Muscle of leg (tissue), 11 donors: Measurements from ENCODE around the gene AP1S1. TPM values are rescaled to one million over a fixed set of nuclear protein-coding genes. Genes with fewer than 3 reads are reported as not detected.

ENCODE experiments used
- DNase-seq: peaks from one replicate; pipeline ENCODE4 v3.0.0; 2013
- H3K27ac ChIP-seq: one replicate; pipeline ENCODE4 v1.5.1; 2013; ENCODE audit warnings: mild to moderate bottlenecking, low read length, control low read depth
- H3K27me3 ChIP-seq: one replicate; pipeline ENCODE4 v1.6.1; 2013; ENCODE audit warnings: low read length; ENCODE audit not compliant: control insufficient read depth, insufficient read depth
- H3K36me3 ChIP-seq: one replicate; pipeline ENCODE4 v1.6.1; 2013; ENCODE audit warnings: low read length; ENCODE audit not compliant: control insufficient read depth, insufficient read depth
- H3K4me1 ChIP-seq: one replicate; pipeline ENCODE4 v1.6.1; 2013; ENCODE audit warnings: low read length; ENCODE audit not compliant: control insufficient read depth, insufficient read depth
- H3K4me3 ChIP-seq: one replicate; pipeline ENCODE4 v1.5.1; 2013; ENCODE audit warnings: low read length, control low read depth
- H3K9me3 ChIP-seq: replicated peaks from 2 replicates; pipeline ENCODE4 v1.6.1; 2013; ENCODE audit warnings: low read depth, low read length; ENCODE audit not compliant: control insufficient read depth
- WGBS: methylation state at CpG from one replicate; pipeline ENCODE4 v1.1.5; 2013; ENCODE audit warnings: missing lambda C conversion rate; ENCODE audit not compliant: insufficient coverage; 5-methylcytosine and 5-hydroxymethylcytosine counted together
- polyA plus RNA-seq, 8 donors: library from polyadenylated mRNA; unstranded; fragments of 120-200 nt; gene quantifications; one replicate each; pipeline versions ENCODE4 v1.2.1 to v1.2.3, GENCODE V29; 2013; ENCODE audit warnings: inconsistent platforms in 1 of 8, low replicate concordance in 1 of 8; ENCODE audit not compliant: insufficient read length in 8 of 8, insufficient read depth in 1 of 8
- total RNA-seq: library from RNA; stranded (reverse); fragments of 120-200 nt; gene quantifications from one replicate; pipeline ENCODE4 v1.2.4, GENCODE V29; 2013

AP1S1 gene
- total and polyA plus RNA-seq, 9 donors = 20.2 to 36.8 (median 23.0) TPM

- peaks cover 57% of the 10 kb centered on the region for H3K36me3 ChIP-seq
- H3K4me1 ChIP-seq = no peaks in the 10 kb centered on the region
- no peak overlapping the region for H3K27ac ChIP-seq
- no peaks in the 10 kb centered on the region for H3K9me3 ChIP-seq
- H3K4me3 ChIP-seq = no peak overlapping the region
- DNase-seq = no peak
- peaks cover 4% of the 10 kb centered on the region for H3K27me3 ChIP-seq
- WGBS = 89% methylated on average over 14 of the region's 14 CpGs
Measured at GRCh38 chr7:101208794-101209193, 54.5 kb downstream of the AP1S1 start.

- H3K36me3 ChIP-seq = peaks cover 63% of the 10 kb centered on the region
- WGBS = 93% methylated on average over 18 of the region's 19 CpGs
Measured at GRCh38 chr7:101210143-101210542, 55.9 kb downstream of the AP1S1 start.

More at GRCh38 chr7:101210143-101210542, 55.9 kb downstream of the AP1S1 start:
- DNase-seq = no peak
- Histone ChIP-seq H3K4me1 (peaks cover 4% of the 10 kb centered on the region), H3K9me3 (no peaks in the 10 kb centered on the region), H3K27ac (no peak overlapping the region), H3K27me3 (no peaks in the 10 kb centered on the region), H3K4me3 (no peak overlapping the region)

Other genes starting within 250 kb of the AP1S1 start
- 0.04 TPM for gene MUC3A, start 204.9 kb upstream of the AP1S1 start, total RNA-seq
- 1 to 10 TPM in 2 of 8 donors, under 1 TPM in 6; 0.10 to 6.4 (median 0.29) TPM for gene MUC3A, start 204.9 kb upstream of the AP1S1 start, polyA plus RNA-seq
- gene MUC12, start 184.9 kb upstream of the AP1S1 start, total RNA-seq = 0.31 TPM
- 1 to 10 TPM in 1 of 8 donors, under 1 TPM in 7; 0.37 to 1.4 (median 0.83) TPM for gene MUC12, start 184.9 kb upstream of the AP1S1 start, polyA plus RNA-seq
- gene MUC17, start 134.4 kb upstream of the AP1S1 start, total RNA-seq = not detected
- gene MUC17, start 134.4 kb upstream of the AP1S1 start, polyA plus RNA-seq = 10 to 100 TPM in 1 of 8 donors, 1 to 10 TPM in 1, under 1 TPM in 3, not detected in 3; 0.01 to 10.0 (median 0.16) TPM
- gene TRIM56, start 69.0 kb upstream of the AP1S1 start, total RNA-seq = 7.2 TPM
- 10 to 100 TPM in 1 of 8 donors, 1 to 10 TPM in 7; 7.3 to 12.7 (median 8.5) TPM for gene TRIM56, start 69.0 kb upstream of the AP1S1 start, polyA plus RNA-seq
- gene SERPINE1, start 27.4 kb upstream of the AP1S1 start, total RNA-seq = 1.6 TPM
- 1 to 10 TPM; 3.2 to 8.5 (median 6.2) TPM for gene SERPINE1, start 27.4 kb upstream of the AP1S1 start, polyA plus RNA-seq
- not detected for gene VGF, start 11.1 kb downstream of the AP1S1 start, total RNA-seq
- under 1 TPM in 1 of 8 donors, not detected in 7; 0.08 TPM for gene VGF, start 11.1 kb downstream of the AP1S1 start, polyA plus RNA-seq
- gene NAT16, start 25.8 kb downstream of the AP1S1 start, total RNA-seq = not detected
- gene NAT16, start 25.8 kb downstream of the AP1S1 start, polyA plus RNA-seq = under 1 TPM in 1 of 8 donors, not detected in 7; 0.12 TPM
- gene MOGAT3, start 46.6 kb downstream of the AP1S1 start, total RNA-seq = not detected
- 1 to 10 TPM in 1 of 8 donors, under 1 TPM in 2, not detected in 5; 0.10 to 2.4 (median 0.51) TPM for gene MOGAT3, start 46.6 kb downstream of the AP1S1 start, polyA plus RNA-seq
- 24.8 TPM for gene PLOD3, start 63.1 kb downstream of the AP1S1 start, total RNA-seq
- 10 to 100 TPM; 41.3 to 78.2 (median 51.1) TPM for gene PLOD3, start 63.1 kb downstream of the AP1S1 start, polyA plus RNA-seq
- 67.3 TPM for gene ZNHIT1, start 63.7 kb downstream of the AP1S1 start, total RNA-seq
- gene ZNHIT1, start 63.7 kb downstream of the AP1S1 start, polyA plus RNA-seq = 10 to 100 TPM; 45.4 to 59.6 (median 47.6) TPM
- 4.3 TPM for gene CLDN15, start 83.3 kb downstream of the AP1S1 start, total RNA-seq
- 10 to 100 TPM in 1 of 8 donors, 1 to 10 TPM in 7; 5.4 to 13.7 (median 6.9) TPM for gene CLDN15, start 83.3 kb downstream of the AP1S1 start, polyA plus RNA-seq
- 178 TPM for gene FIS1, start 90.6 kb downstream of the AP1S1 start, total RNA-seq
- 100 to 1,000 TPM; 124 to 154 (median 137) TPM for gene FIS1, start 90.6 kb downstream of the AP1S1 start, polyA plus RNA-seq
- gene IFT22, start 167.3 kb downstream of the AP1S1 start, total RNA-seq = 25.9 TPM
- 10 to 100 TPM; 25.4 to 31.6 (median 29.3) TPM for gene IFT22, start 167.3 kb downstream of the AP1S1 start, polyA plus RNA-seq
- 1.2 TPM for gene COL26A1, start 208.4 kb downstream of the AP1S1 start, total RNA-seq
- gene COL26A1, start 208.4 kb downstream of the AP1S1 start, polyA plus RNA-seq = 1 to 10 TPM in 7 of 8 donors, under 1 TPM in 1; 0.84 to 5.3 (median 3.5) TPM